NT2/D1 (cell line): ENCODE data around the gene RNPEP.

Experiments
- SUZ12 ChIP-seq: IDR thresholded peaks from 2 replicates; pipeline ENCODE4 v1.6.1; 2011; ENCODE audit not compliant: insufficient read length, insufficient read depth; ENCODE audit errors: extremely low read depth
- YY1 ChIP-seq: IDR thresholded peaks from 2 replicates; pipeline ENCODE4 v1.6.1; 2011; ENCODE audit not compliant: insufficient read length, insufficient read depth
- ZNF274 ChIP-seq: IDR thresholded peaks from 2 replicates; pipeline ENCODE4 v1.6.1; 2011; ENCODE audit warnings: mild to moderate bottlenecking, low read depth, low read length

- TF ChIP-seq SUZ12: no peak
- TF ChIP-seq ZNF274: no peak
- TF ChIP-seq YY1: no peak
Observed at GRCh38 chr1:201989354-201990128, 7.1 kb downstream of the RNPEP start.
